Measurements from ENCODE around the gene GARIN5B. TPM values are rescaled to one million over a fixed set of nuclear protein-coding genes. Genes with fewer than 3 reads are reported as not detected.
A peak's percentile ranks its signal among the peaks of the same experiment; 100 is the strongest.

The GARIN5B gene
- total and polyA plus RNA-seq, 2 of the 13 experiments (the other 11 are each of a cell fraction or from before 2014, with no cell fraction given) = not detected

GRCh38 chr19:55407800-55408532 is 44.9 kb upstream of the GARIN5B start (continued):
- TF ChIP-seq ZNF570 (CRISPR knock-in tag; IDR thresholded peaks at IDR 0.05; ENCODE audit: borderline replicate concordance) (0 out of 2 replicates have a peak, but pooled peaks have one; percentile 63), PRDM4 (CRISPR knock-in tag; IDR thresholded peaks at IDR 0.05; ENCODE audit: borderline replicate concordance) (no peak), PAWR (CRISPR knock-in tag; IDR thresholded peaks at IDR 0.05; ENCODE audit: borderline replicate concordance) (no peak), ZSCAN9 (CRISPR knock-in tag; IDR thresholded peaks at IDR 0.05; ENCODE audit: borderline replicate concordance) (peak; percentile 73; the same call in 1 of the 2 replicates), XBP1 (CRISPR knock-in tag; IDR thresholded peaks at IDR 0.05) (peak; percentile 63; the same call in 1 of the 2 replicates), AKNA (CRISPR knock-in tag; IDR thresholded peaks at IDR 0.05; ENCODE audit: borderline replicate concordance) (no peak), ZNF546 (CRISPR knock-in tag; conservative IDR thresholded peaks at IDR 0.05) (0 out of 2 replicates have a peak, but pooled peaks have one; percentile 9), ZNF18 (CRISPR knock-in tag; IDR thresholded peaks at IDR 0.05; ENCODE audit: insufficient replicate concordance) (peak; percentile 44), GFI1 (CRISPR knock-in tag; IDR thresholded peaks at IDR 0.05; ENCODE audit: borderline replicate concordance) (no peak), HNRNPH1 (optimal IDR thresholded peaks at IDR 0.05; ENCODE audit: low read depth, low read length) (no peak), ZNF501 (CRISPR knock-in tag; IDR thresholded peaks at IDR 0.05) (peak; percentile 90), SRSF9 (IDR thresholded peaks at IDR 0.05; ENCODE audit: borderline replicate concordance, insufficient read depth, low read depth, low read length, poor library complexity, severe bottlenecking) (no peak), AGO1 (IDR thresholded peaks at IDR 0.05; ENCODE audit: low read depth, low read length, poor library complexity, severe bottlenecking) (peak; percentile 41), MEIS2 (CRISPR knock-in tag; IDR thresholded peaks at IDR 0.05) (peak; percentile 45; the same call in 1 of the 2 replicates), RARA (CRISPR knock-in tag; IDR thresholded peaks at IDR 0.05) (peak; percentile 32; the same call in 1 of the 2 replicates), HNRNPLL (IDR thresholded peaks at IDR 0.05; ENCODE audit: low read depth, low read length, poor library complexity, severe bottlenecking) (peak; percentile 69)
